CD4-positive, alpha-beta T cell (primary cell): Measurements from ENCODE around the gene LCNL1. TPM values are rescaled to one million over a fixed set of nuclear protein-coding genes. Genes with fewer than 3 reads are reported as not detected.

ENCODE experiments used
- ATAC-seq: fragments of 200-7000 bp; cut with Tn5 transposase; one replicate; pipeline ENCODE4 v1.10.0; 2022; ENCODE audit warnings: mild to moderate bottlenecking; ENCODE audit not compliant: poor library complexity
- CTCF ChIA-PET: fragments of 350-600 bp; sonication (Branson Sonifier 250); formaldehyde crosslinking; loops from one replicate; lab custom pipeline; 2021; ENCODE audit warnings: antibody characterized with exemption, inconsistent platforms; lab: Charles Lee
- POLR2A ChIA-PET: fragments of 350-600 bp; sonication (Branson Sonifier 250); formaldehyde crosslinking; loops from one replicate; lab custom pipeline; 2021; ENCODE audit warnings: antibody characterized with exemption, inconsistent platforms; lab: Charles Lee
- DNase-seq, 14 experiments: peaks; one replicate each; pipeline ENCODE4 v3.0.0-alpha.2; 2013 to 2020; ENCODE audit warnings: mixed read lengths in 2 of 14
- H3K27ac ChIP-seq, 2 donors: one replicate each; pipeline versions ENCODE4 v1.5.1 to v1.7.0; 2013; ENCODE audit warnings: low read length in 2 of 2, low read depth in 1 of 2, mild to moderate bottlenecking in 1 of 2
- H3K27me3 ChIP-seq, 2 experiments: 1 replicate in 1 of 2; 2 replicates in 1 of 2; pipeline versions ENCODE4 v1.6.1 to v1.7.0; 2013; ENCODE audit warnings: low read length in 2 of 2, control low read depth in 1 of 2, mild to moderate bottlenecking in 1 of 2, moderate library complexity in 1 of 2; ENCODE audit not compliant: insufficient read depth in 2 of 2, control insufficient read depth in 1 of 2
- H3K36me3 ChIP-seq: one replicate; pipeline ENCODE4 v1.6.1; 2013; ENCODE audit warnings: low read length, control low read depth; ENCODE audit not compliant: insufficient read depth
- H3K4me1 ChIP-seq: one replicate; pipeline ENCODE4 v1.6.1; 2013; ENCODE audit warnings: low read length, control low read depth; ENCODE audit not compliant: insufficient read depth
- H3K4me3 ChIP-seq: one replicate; pipeline ENCODE4 v1.5.1; 2013; ENCODE audit warnings: mild to moderate bottlenecking, low read length, moderate library complexity
- H3K9me3 ChIP-seq, 2 experiments: 1 replicate in 1 of 2; 2 replicates in 1 of 2; pipeline versions ENCODE4 v1.6.1 to v1.7.0; 2013; ENCODE audit warnings: low read length in 2 of 2, mild to moderate bottlenecking in 2 of 2, control low read depth in 1 of 2, moderate library complexity in 1 of 2; ENCODE audit not compliant: control insufficient read depth in 1 of 2, insufficient read depth in 1 of 2
- H3K27ac Mint-ChIP-seq: one replicate; pipeline ENCODE4 v1.8.0; 2020; ENCODE audit warnings: mixed read lengths
- H3K27me3 Mint-ChIP-seq: one replicate; pipeline ENCODE4 v1.8.0; 2021; ENCODE audit warnings: mixed read lengths
- H3K36me3 Mint-ChIP-seq: one replicate; pipeline ENCODE4 v1.8.0; 2021; ENCODE audit warnings: low read depth, mixed read lengths
- H3K4me1 Mint-ChIP-seq: one replicate; pipeline ENCODE4 v1.8.0; 2021; ENCODE audit warnings: low read depth, mixed read lengths
- H3K4me3 Mint-ChIP-seq: one replicate; pipeline ENCODE4 v1.8.0; 2020; ENCODE audit warnings: mild to moderate bottlenecking, mixed read lengths
- H3K9me3 Mint-ChIP-seq: one replicate; pipeline ENCODE4 v1.8.0; 2020; ENCODE audit warnings: mixed read lengths
- CTCF ChIP-seq: fragments of 200-600 bp; IDR thresholded peaks from one replicate; pipeline ENCODE4 v1.8.0; 2022; ENCODE audit warnings: antibody characterized with exemption, mild to moderate bottlenecking
- intact Hi-C, 2 experiments: fragments of 100-400 bp; cut with DNase I in 1 of 2; cut with micrococcal nuclease in 1 of 2; formaldehyde crosslinking; loops; one replicate each; pipeline versions ENCODE4 v1.15.1 to v1.9.0; 2023 to 2025; cut with DNase I, micrococcal nuclease
- total RNA-seq, 174 experiments: library from RNA in 2 of 174; stranded (reverse) in 2 of 174; gene quantifications; one replicate each; pipeline ENCODE4 v1.2.3 and lab custom pipeline; 2021 to 2026

LCNL1 gene
- total RNA-seq, 2 experiments from 2014 or later, result 0.93 to 1.0 TPM

GRCh38 chr9:136983167-136983566 lies 374 bp downstream of the LCNL1 start:
- Histone ChIP-seq H3K4me1 (peaks cover 25% of the 10 kb centered on the region), H3K36me3 (no peaks in the 10 kb centered on the region), H3K9me3 (peaks cover 0 to 19% of the 10 kb centered on the region in 2 experiments), H3K27ac (no peak overlapping the region), H3K27me3 (peaks cover 20 to 33% of the 10 kb centered on the region in 2 experiments), H3K4me3 (no peak overlapping the region)
- Mint-ChIP-seq H3K4me3 (no peak overlapping the region), H3K27ac (no peak overlapping the region), H3K27me3 (peaks cover 38% of the 10 kb centered on the region), H3K4me1 (peaks cover 5% of the 10 kb centered on the region), H3K9me3 (no peaks in the 10 kb centered on the region), H3K36me3 (no peaks in the 10 kb centered on the region)
- ChIA-PET CTCF (no interaction called here), POLR2A (no interaction called here)
- ATAC-seq (no peak), DNase-seq (no peak)
- intact Hi-C loops, result no loop called here
- no peak for TF ChIP-seq CTCF

DNA sequence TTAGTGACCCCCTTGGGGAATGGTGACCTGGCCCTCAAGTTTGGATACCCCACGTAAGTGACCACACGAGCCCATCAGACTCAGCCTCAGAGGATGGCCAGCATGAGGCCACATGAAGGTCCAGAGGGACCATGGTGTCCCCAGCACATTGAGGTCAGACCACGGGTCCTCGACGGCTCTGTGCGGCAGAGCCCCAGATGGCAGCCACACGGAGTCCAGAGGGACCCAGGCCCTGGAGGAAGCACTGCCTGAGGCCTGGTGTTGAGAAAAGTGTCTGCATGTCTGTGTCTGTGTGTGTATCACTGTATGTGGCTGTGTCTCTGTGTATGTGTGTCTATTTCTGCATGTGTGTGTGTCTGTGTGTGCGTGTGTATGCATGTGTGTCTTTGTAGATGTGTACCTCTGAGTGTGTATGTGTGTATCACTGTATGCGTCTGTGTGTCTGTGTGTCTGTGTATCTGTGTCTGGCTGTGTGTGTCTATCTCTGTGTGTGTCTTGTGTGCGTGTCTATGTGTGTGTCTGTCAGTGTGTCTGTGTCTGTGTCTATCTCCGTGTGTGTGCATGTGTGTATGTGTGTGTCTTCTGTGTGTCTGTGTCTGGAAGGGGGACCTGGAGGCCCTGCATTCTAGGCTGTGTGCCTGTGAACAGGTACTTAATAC lies 992 bp downstream of the LCNL1 start:
- DNase-seq, result no peak
- H3K4me3 Mint-ChIP-seq, result peak overlapping the region; percentile 7
- H3K4me1 ChIP-seq, result peaks cover 23% of the 10 kb centered on the region

GRCh38 chr9:136984464-136985026 lies 1.8 kb downstream of the LCNL1 start:
- H3K36me3 ChIP-seq, result no peaks in the 10 kb centered on the region
- H3K27ac ChIP-seq, result no peak overlapping the region
- peaks cover 38% of the 10 kb centered on the region for H3K27me3 Mint-ChIP-seq
- no peak for TF ChIP-seq CTCF
- no peak overlapping the region for H3K4me3 Mint-ChIP-seq
- H3K4me1 ChIP-seq, result peaks cover 17% of the 10 kb centered on the region
- intact Hi-C loops, result no loop called here
- ChIA-PET POLR2A (interaction anchor here (1.5 kb wide), 1 partner anchor 24 kb away, joined by 3 read pairs; no protein-coding TSS in a partner anchor), CTCF (interaction anchor here (1.3 kb wide), 1 partner anchor 143 kb away, joined by 3 read pairs; the partner anchor contains the start of gene AJM1)
- no peak overlapping the region for H3K4me3 ChIP-seq
- DNase-seq (no peak), ATAC-seq (no peak)
- H3K27ac Mint-ChIP-seq, result no peak overlapping the region
- H3K27me3 ChIP-seq, result peaks cover 20 to 33% of the 10 kb centered on the region in 2 experiments
- no peaks in the 10 kb centered on the region for H3K36me3 Mint-ChIP-seq
- peaks cover 0 to 14% of the 10 kb centered on the region in 2 experiments for H3K9me3 ChIP-seq
- no peaks in the 10 kb centered on the region for H3K9me3 Mint-ChIP-seq
- H3K4me1 Mint-ChIP-seq, result peaks cover 5% of the 10 kb centered on the region

More for the DNA sequence above, 992 bp downstream of the LCNL1 start:
- no peak for ATAC-seq
- Histone ChIP-seq H3K4me3 (no peak overlapping the region), H3K9me3 (peaks cover 0 to 18% of the 10 kb centered on the region in 2 experiments), H3K36me3 (no peaks in the 10 kb centered on the region), H3K27me3 (peaks cover 20 to 33% of the 10 kb centered on the region in 2 experiments), H3K27ac (no peak overlapping the region)
- Mint-ChIP-seq H3K4me1 (peaks cover 5% of the 10 kb centered on the region), H3K27ac (no peak overlapping the region), H3K27me3 (peaks cover 38% of the 10 kb centered on the region), H3K36me3 (no peaks in the 10 kb centered on the region), H3K9me3 (no peaks in the 10 kb centered on the region)
- intact Hi-C loops, result no loop called here
- POLR2A ChIA-PET, result no interaction called here
- CTCF ChIA-PET, result no interaction called here
- no peak for TF ChIP-seq CTCF
